Panc1 (cell line): ENCODE measurements around the gene SLC16A1. TPM values are rescaled to one million over a fixed set of nuclear protein-coding genes. Genes with fewer than 3 reads are reported as not detected.

ENCODE experiments used
- ATAC-seq: fragments of 200-7000 bp; cut with Tn5 transposase; 2 replicates; pipeline ENCODE4 v1.9.1; 2020; ENCODE audit warnings: mild to moderate bottlenecking, moderate library complexity
- BruUV-seq: library from RNA; stranded (reverse); fragments of 400-500 nt; replicated peaks from 2 replicates; lab custom pipeline; 2021; lab: Mats Ljungman, UMichigan
- CTCF ChIA-PET: fragments of 300-600 bp; sonication (Branson Sonifier 250); formaldehyde crosslinking; loops from one replicate; lab custom pipeline; 2022; ENCODE audit warnings: antibody characterized with exemption; lab: Charles Lee
- POLR2A ChIA-PET: fragments of 300-600 bp; sonication (Branson Sonifier 250); formaldehyde crosslinking; loops from one replicate; lab custom pipeline; 2022; ENCODE audit warnings: antibody characterized with exemption; lab: Charles Lee
- DNase-seq: peaks from one replicate; pipeline ENCODE4 v3.0.0-alpha.2; 2010; ENCODE audit warnings: low read depth, low spot score
- H3K27ac ChIP-seq: 2 replicates; pipeline ENCODE4 v1.5.1; 2011; ENCODE audit warnings: mild to moderate bottlenecking, low read length, inconsistent platforms
- H3K27me3 ChIP-seq: fragments of 200-500 bp; sonication (Bioruptor generic); 2 replicates; pipeline ENCODE4 v1.6.0; 2014; ENCODE audit warnings: low read length, inconsistent platforms; ENCODE audit not compliant: control insufficient read depth, insufficient read depth
- H3K36me3 ChIP-seq: fragments of 200-500 bp; sonication (Bioruptor generic); 2 replicates; pipeline ENCODE4 v1.5.1; 2014; ENCODE audit warnings: inconsistent platforms, mild to moderate bottlenecking, low read length, moderate library complexity; ENCODE audit not compliant: control insufficient read depth, insufficient read depth
- H3K4me1 ChIP-seq: 2 replicates; pipeline ENCODE4 v1.5.1; 2011; ENCODE audit warnings: inconsistent platforms, mild to moderate bottlenecking, low read length, moderate library complexity; ENCODE audit not compliant: control insufficient read depth, insufficient read depth
- H3K4me3 ChIP-seq, 2 experiments: 2 replicates each; pipeline ENCODE4 v1.5.1; 2011 to 2012; ENCODE audit warnings: low read depth in 2 of 2, low read length in 2 of 2, mild to moderate bottlenecking in 2 of 2, inconsistent platforms in 1 of 2, moderate library complexity in 1 of 2
- H3K9me3 ChIP-seq: fragments of 200-500 bp; sonication (Bioruptor generic); 2 replicates; pipeline ENCODE4 v1.5.1; 2014; ENCODE audit warnings: low read depth, mild to moderate bottlenecking, inconsistent platforms, low read length, moderate library complexity; ENCODE audit not compliant: control insufficient read depth, insufficient read depth
- POLR2AphosphoS5 ChIP-seq: IDR thresholded peaks from 2 replicates; pipeline ENCODE4 v1.6.1; 2012; ENCODE audit warnings: mild to moderate bottlenecking, low read depth, low read length, moderate library complexity
- REST ChIP-seq, 2 experiments: IDR thresholded peaks; 2 replicates each; pipeline ENCODE4 v1.6.1; 2011 to 2012; ENCODE audit warnings: low read depth in 2 of 2, control low read depth in 1 of 2, low read length in 1 of 2, mild to moderate bottlenecking in 1 of 2, moderate library complexity in 1 of 2; ENCODE audit not compliant: insufficient read depth in 1 of 2
- SIN3A ChIP-seq: IDR thresholded peaks from 2 replicates; pipeline ENCODE4 v1.6.1; 2012; ENCODE audit warnings: low read depth, mild to moderate bottlenecking, low read length, moderate library complexity, borderline replicate concordance; ENCODE audit not compliant: insufficient read depth
- TCF7L2 ChIP-seq: IDR thresholded peaks from 2 replicates; pipeline ENCODE4 v1.6.1; 2011; ENCODE audit warnings: mild to moderate bottlenecking, low read depth, low read length, inconsistent platforms
- in situ Hi-C: cut with HindIII; loops from 2 replicates; pipeline ENCODE4 v1.10.0; 2016; ENCODE audit warnings: low sequenced_read_pairs, low pct_unique_long_range_greater_than_20kb
- intact Hi-C: fragments of 100-400 bp; cut with micrococcal nuclease; formaldehyde crosslinking; loops from one replicate; pipeline ENCODE4 v1.10.0; 2022; ENCODE audit not compliant: unreplicated experiment
- total RNA-seq: library from RNA; stranded (reverse); gene quantifications from one replicate; pipeline ENCODE4 v1.2.1, GENCODE V29; 2021; ENCODE audit not compliant: unreplicated experiment
- TF ChIP-seq, protein P1 (sequence below): fragments of 450-650 bp; IDR thresholded peaks from 2 replicates; pipeline ENCODE4 v1.5.1; 2017; ENCODE audit warnings: mild to moderate bottlenecking

The SLC16A1 gene
- total RNA-seq, 1 experiment from 2014 or later, result 51.5 TPM

DNA sequence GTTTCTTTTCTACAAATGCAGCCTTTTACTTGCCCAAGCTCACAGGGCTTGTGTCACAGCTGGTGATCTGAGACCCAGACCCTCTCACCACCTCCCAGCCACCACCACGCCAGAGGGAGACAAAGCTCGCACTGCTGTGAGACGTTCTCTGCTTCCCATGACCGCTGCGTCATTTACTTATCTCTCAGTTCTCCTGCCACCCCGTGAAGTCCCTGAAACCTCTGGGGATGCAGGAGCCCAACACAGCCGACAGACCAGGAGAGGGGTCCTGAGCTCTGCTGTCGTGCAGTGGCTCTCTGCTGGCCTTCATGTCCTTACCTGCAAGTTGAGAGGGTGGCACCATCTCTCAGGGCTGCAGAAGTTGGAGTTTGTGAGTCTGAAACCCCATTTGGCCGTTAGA lies 77.7 kb downstream of the SLC16A1 start:
- no TSS peak for BruUV-seq
- no peak overlapping the region for H3K4me3 ChIP-seq
- TF ChIP-seq POLR2AphosphoS5, result no peak
- intact Hi-C loops, result no loop called here
- H3K27ac ChIP-seq, result no peak overlapping the region
- H3K9me3 ChIP-seq, result no peaks in the 10 kb centered on the region
- ChIA-PET CTCF (no interaction called here), POLR2A (no interaction called here)
- no peaks in the 10 kb centered on the region for H3K36me3 ChIP-seq
- DNase-seq, result no peak
- in situ Hi-C loops, result no loop called here
- ATAC-seq, result no peak
- no peaks in the 10 kb centered on the region for H3K27me3 ChIP-seq
- H3K4me1 ChIP-seq, result no peaks in the 10 kb centered on the region

DNA sequence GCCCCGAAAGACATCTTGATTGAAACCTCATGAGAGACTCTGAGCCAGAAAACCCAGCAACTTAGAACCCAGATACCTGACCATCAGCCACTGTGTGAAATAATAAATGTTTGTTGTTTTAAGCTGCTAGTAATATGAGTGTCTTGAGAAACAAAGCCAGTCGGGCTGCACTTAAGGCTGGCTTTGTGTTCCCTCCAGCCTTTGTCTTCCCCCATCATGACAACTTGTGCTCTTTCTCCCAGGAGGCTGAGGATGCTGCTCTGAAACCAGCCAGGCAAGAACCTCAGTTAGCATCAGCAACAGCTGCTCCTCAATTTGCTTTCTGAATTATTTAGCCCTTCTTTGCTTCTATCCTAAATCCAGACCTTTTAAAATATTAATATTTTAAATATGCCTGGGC lies 78.2 kb downstream of the SLC16A1 start:
- H3K4me1 ChIP-seq, result no peaks in the 10 kb centered on the region
- BruUV-seq, result no TSS peak
- TF ChIP-seq SIN3A, result no peak
- no peak for TF ChIP-seq TCF7L2
- no peak for TF ChIP-seq REST (IDR thresholded peaks at IDR 0.05; ENCODE audit: insufficient read depth in 1 of 2, low read depth in 2 of 2, low read length in 1 of 2)
- TF ChIP-seq POLR2AphosphoS5, result no peak
- TF ChIP-seq, protein P1, sequence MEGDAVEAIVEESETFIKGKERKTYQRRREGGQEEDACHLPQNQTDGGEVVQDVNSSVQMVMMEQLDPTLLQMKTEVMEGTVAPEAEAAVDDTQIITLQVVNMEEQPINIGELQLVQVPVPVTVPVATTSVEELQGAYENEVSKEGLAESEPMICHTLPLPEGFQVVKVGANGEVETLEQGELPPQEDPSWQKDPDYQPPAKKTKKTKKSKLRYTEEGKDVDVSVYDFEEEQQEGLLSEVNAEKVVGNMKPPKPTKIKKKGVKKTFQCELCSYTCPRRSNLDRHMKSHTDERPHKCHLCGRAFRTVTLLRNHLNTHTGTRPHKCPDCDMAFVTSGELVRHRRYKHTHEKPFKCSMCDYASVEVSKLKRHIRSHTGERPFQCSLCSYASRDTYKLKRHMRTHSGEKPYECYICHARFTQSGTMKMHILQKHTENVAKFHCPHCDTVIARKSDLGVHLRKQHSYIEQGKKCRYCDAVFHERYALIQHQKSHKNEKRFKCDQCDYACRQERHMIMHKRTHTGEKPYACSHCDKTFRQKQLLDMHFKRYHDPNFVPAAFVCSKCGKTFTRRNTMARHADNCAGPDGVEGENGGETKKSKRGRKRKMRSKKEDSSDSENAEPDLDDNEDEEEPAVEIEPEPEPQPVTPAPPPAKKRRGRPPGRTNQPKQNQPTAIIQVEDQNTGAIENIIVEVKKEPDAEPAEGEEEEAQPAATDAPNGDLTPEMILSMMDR, result no peak
- intact Hi-C loops, result no loop called here
- ATAC-seq, result no peak
- H3K4me3 ChIP-seq, result no peak overlapping the region
- H3K36me3 ChIP-seq, result no peaks in the 10 kb centered on the region
- no peak overlapping the region for H3K27ac ChIP-seq
- in situ Hi-C loops, result no loop called here
- H3K27me3 ChIP-seq, result no peaks in the 10 kb centered on the region
- DNase-seq, result no peak
- ChIA-PET POLR2A (no interaction called here), CTCF (no interaction called here)
- no peaks in the 10 kb centered on the region for H3K9me3 ChIP-seq

- BruUV-seq, result no TSS peak
- ATAC-seq (no peak), DNase-seq (no peak)
These were observed 79.7 kb downstream of the SLC16A1 start for GRCh38 chr1:112876315-112876714.

More at GRCh38 chr1:112876315-112876714, 79.7 kb downstream of the SLC16A1 start:
- intact Hi-C loops (no loop called here), in situ Hi-C loops (no loop called here)
- Histone ChIP-seq H3K4me1 (no peaks in the 10 kb centered on the region; the same call in 1 of the 2 replicates), H3K27ac (no peak overlapping the region), H3K27me3 (no peaks in the 10 kb centered on the region), H3K4me3 (no peak overlapping the region), H3K36me3 (no peaks in the 10 kb centered on the region), H3K9me3 (no peaks in the 10 kb centered on the region)
- ChIA-PET POLR2A (no interaction called here), CTCF (no interaction called here)
- TF ChIP-seq REST (IDR thresholded peaks at IDR 0.05; ENCODE audit: insufficient read depth in 1 of 2, low read depth in 2 of 2, low read length in 1 of 2), result no peak
- no peak for TF ChIP-seq TCF7L2
- no peak for TF ChIP-seq POLR2AphosphoS5
- no peak for TF ChIP-seq SIN3A
- TF ChIP-seq, protein P1, result no peak
